ENCODE results near the gene DVL3. TPM values are rescaled to one million over a fixed set of nuclear protein-coding genes. Genes with fewer than 3 reads are reported as not detected.

DVL3 gene
- total and polyA plus RNA-seq, 2 experiments from 2014 or later: 25.6 to 55.5 TPM

- Histone ChIP-seq H3K4me1 (ENCODE audit: insufficient read depth) (no peaks in the 10 kb centered on the region), H3K4me3 (no peak overlapping the region), H3K36me3 (ENCODE audit: insufficient read depth) (peaks cover 11% of the 10 kb centered on the region), H4K20me1 (replicated peaks; ENCODE audit: insufficient read depth) (peaks cover 4% of the 10 kb centered on the region), H3F3A (replicated peaks; ENCODE audit: low read depth) (no peaks in the 10 kb centered on the region), H3K4me2 (no peak overlapping the region), H2AFZ (no peak overlapping the region), H3K79me2 (replicated peaks; ENCODE audit: insufficient read depth) (peaks cover 18% of the 10 kb centered on the region), H3K9me2 (ENCODE audit: insufficient read depth) (no peaks in the 10 kb centered on the region), H3K27ac (ENCODE audit: low read depth) (no peak overlapping the region), H3K27me3 (ENCODE audit: insufficient read depth) (no peaks in the 10 kb centered on the region)
- Mint-ChIP-seq H3K4me3 (no peak overlapping the region), H3K4me1 (no peaks in the 10 kb centered on the region), H3K9me3 (no peaks in the 10 kb centered on the region), H3K27ac (no peak overlapping the region), H3K27me3 (ENCODE audit: insufficient read depth, low read depth, poor library complexity) (peaks cover 3% of the 10 kb centered on the region), H3K36me3 (ENCODE audit: low read depth) (peaks cover 64% of the 10 kb centered on the region)
- TF ChIP-seq CREB1 (CRISPR knock-in tag; IDR thresholded peaks at IDR 0.05; ENCODE audit: low read depth): no peak
- TF ChIP-seq EZH2 (IDR thresholded peaks at IDR 0.05; ENCODE audit: low read depth, unreplicated experiment): no peak
- TF ChIP-seq EZH2phosphoT487 (IDR thresholded peaks at IDR 0.05; ENCODE audit: unreplicated experiment): no peak
- TF ChIP-seq, protein P1, sequence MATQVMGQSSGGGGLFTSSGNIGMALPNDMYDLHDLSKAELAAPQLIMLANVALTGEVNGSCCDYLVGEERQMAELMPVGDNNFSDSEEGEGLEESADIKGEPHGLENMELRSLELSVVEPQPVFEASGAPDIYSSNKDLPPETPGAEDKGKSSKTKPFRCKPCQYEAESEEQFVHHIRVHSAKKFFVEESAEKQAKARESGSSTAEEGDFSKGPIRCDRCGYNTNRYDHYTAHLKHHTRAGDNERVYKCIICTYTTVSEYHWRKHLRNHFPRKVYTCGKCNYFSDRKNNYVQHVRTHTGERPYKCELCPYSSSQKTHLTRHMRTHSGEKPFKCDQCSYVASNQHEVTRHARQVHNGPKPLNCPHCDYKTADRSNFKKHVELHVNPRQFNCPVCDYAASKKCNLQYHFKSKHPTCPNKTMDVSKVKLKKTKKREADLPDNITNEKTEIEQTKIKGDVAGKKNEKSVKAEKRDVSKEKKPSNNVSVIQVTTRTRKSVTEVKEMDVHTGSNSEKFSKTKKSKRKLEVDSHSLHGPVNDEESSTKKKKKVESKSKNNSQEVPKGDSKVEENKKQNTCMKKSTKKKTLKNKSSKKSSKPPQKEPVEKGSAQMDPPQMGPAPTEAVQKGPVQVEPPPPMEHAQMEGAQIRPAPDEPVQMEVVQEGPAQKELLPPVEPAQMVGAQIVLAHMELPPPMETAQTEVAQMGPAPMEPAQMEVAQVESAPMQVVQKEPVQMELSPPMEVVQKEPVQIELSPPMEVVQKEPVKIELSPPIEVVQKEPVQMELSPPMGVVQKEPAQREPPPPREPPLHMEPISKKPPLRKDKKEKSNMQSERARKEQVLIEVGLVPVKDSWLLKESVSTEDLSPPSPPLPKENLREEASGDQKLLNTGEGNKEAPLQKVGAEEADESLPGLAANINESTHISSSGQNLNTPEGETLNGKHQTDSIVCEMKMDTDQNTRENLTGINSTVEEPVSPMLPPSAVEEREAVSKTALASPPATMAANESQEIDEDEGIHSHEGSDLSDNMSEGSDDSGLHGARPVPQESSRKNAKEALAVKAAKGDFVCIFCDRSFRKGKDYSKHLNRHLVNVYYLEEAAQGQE (IDR thresholded peaks at IDR 0.05; ENCODE audit: unreplicated experiment): no peak
- no peak for TF ChIP-seq NANOG (IDR thresholded peaks at IDR 0.05; ENCODE audit: borderline replicate concordance)
- TF ChIP-seq ZNF331 (CRISPR knock-in tag; IDR thresholded peaks at IDR 0.05; ENCODE audit: low read depth): no peak
- TF ChIP-seq STAT1 (IDR thresholded peaks at IDR 0.05; ENCODE audit: unreplicated experiment): no peak
- no peak for TF ChIP-seq ZNF462 (CRISPR knock-in tag; IDR thresholded peaks at IDR 0.05)
- TF ChIP-seq, protein P2, sequence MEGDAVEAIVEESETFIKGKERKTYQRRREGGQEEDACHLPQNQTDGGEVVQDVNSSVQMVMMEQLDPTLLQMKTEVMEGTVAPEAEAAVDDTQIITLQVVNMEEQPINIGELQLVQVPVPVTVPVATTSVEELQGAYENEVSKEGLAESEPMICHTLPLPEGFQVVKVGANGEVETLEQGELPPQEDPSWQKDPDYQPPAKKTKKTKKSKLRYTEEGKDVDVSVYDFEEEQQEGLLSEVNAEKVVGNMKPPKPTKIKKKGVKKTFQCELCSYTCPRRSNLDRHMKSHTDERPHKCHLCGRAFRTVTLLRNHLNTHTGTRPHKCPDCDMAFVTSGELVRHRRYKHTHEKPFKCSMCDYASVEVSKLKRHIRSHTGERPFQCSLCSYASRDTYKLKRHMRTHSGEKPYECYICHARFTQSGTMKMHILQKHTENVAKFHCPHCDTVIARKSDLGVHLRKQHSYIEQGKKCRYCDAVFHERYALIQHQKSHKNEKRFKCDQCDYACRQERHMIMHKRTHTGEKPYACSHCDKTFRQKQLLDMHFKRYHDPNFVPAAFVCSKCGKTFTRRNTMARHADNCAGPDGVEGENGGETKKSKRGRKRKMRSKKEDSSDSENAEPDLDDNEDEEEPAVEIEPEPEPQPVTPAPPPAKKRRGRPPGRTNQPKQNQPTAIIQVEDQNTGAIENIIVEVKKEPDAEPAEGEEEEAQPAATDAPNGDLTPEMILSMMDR (conservative IDR thresholded peaks at IDR 0.05; ENCODE audit: low read depth in 2 of 2): no peak
- TF ChIP-seq ZNF114 (CRISPR knock-in tag; IDR thresholded peaks at IDR 0.05): no peak
- TF ChIP-seq JUNB (IDR thresholded peaks at IDR 0.05; ENCODE audit: unreplicated experiment): no peak
- no peak for TF ChIP-seq ETS1 (IDR thresholded peaks at IDR 0.05)
- DNase-seq (ENCODE audit: low spot score) (no peak), ATAC-seq (no peak)
These were observed 13.0 kb upstream of the DVL3 start for GRCh38 chr3:184142199-184142598.
